HCT116 (cell line): Measurements from ENCODE around the gene KAZN. TPM values are rescaled to one million over a fixed set of nuclear protein-coding genes. Genes with fewer than 3 reads are reported as not detected.

ENCODE experiments used
- ATAC-seq: fragments of 200-7000 bp; cut with Tn5 transposase; 2 replicates; pipeline ENCODE4 v1.9.1; 2020; ENCODE audit warnings: mild to moderate bottlenecking, moderate library complexity
- BruUV-seq: library from RNA; stranded (reverse); fragments of 400-500 nt; replicated peaks from 2 replicates; lab custom pipeline; 2021; lab: Mats Ljungman, UMichigan
- CTCF ChIA-PET: fragments of 300-600 bp; sonication (Branson Sonifier 250); formaldehyde crosslinking; loops from one replicate; lab custom pipeline; 2021; ENCODE audit warnings: antibody characterized with exemption; lab: Charles Lee
- POLR2A ChIA-PET: fragments of 300-600, 350-600 bp; sonication (Branson Sonifier 250); formaldehyde crosslinking; loops from one replicate; lab custom pipeline; 2021; ENCODE audit warnings: antibody characterized with exemption; lab: Charles Lee
- RAD21 ChIA-PET, 2 experiments: fragments of 300-600 bp; sonication (Branson Sonifier 250); formaldehyde crosslinking; loops; one replicate each; lab custom pipeline; 2023; ENCODE audit warnings: low total read pairs in 2 of 2; ENCODE audit not compliant: uncharacterized antibody in 2 of 2, unreplicated experiment in 2 of 2, low non-redundant PET in 1 of 2; lab: Charles Lee
- DNase-seq: peaks from one replicate; pipeline ENCODE4 v3.0.0-alpha.2; 2010; ENCODE audit warnings: low read depth, low spot score
- H2AFZ ChIP-seq: fragments of 200-600 bp; shearing (Covaris generic), sonication (generic); 2 replicates; pipeline ENCODE4 v1.6.1; 2017; ENCODE audit warnings: low read depth, mixed run types, mixed read lengths, antibody characterized with exemption, low read length; ENCODE audit not compliant: poor library complexity, severe bottlenecking
- H3K27ac ChIP-seq: 2 replicates; pipeline ENCODE4 v1.5.1; 2012; ENCODE audit warnings: low read depth, low read length
- H3K27me3 ChIP-seq: fragments of 200-600 bp; sonication (generic); 2 replicates; pipeline ENCODE4 v1.6.1; 2016; ENCODE audit warnings: mixed run types, low read length, mixed read lengths; ENCODE audit not compliant: insufficient read depth
- H3K36me3 ChIP-seq, 2 experiments: fragments of 200-500 bp in 1 of 2; fragments of 200-600 bp in 1 of 2; sonication (Bioruptor generic) in 1 of 2; sonication (generic) in 1 of 2; 2 replicates each; pipeline versions ENCODE4 v1.5.1 to v1.6.1; 2014 to 2016; ENCODE audit warnings: low read length in 2 of 2, inconsistent platforms in 1 of 2, mixed read lengths in 1 of 2, mixed run types in 1 of 2; ENCODE audit not compliant: insufficient read depth in 2 of 2, control insufficient read depth in 1 of 2
- H3K4me1 ChIP-seq, 2 experiments: fragments of 200-600 bp in 1 of 2; sonication (generic) in 1 of 2; 2 replicates each; pipeline versions ENCODE4 v1.5.1 to v1.6.1; 2012 to 2017; ENCODE audit warnings: low read length in 2 of 2, inconsistent platforms in 1 of 2, mild to moderate bottlenecking in 1 of 2, mixed read lengths in 1 of 2, mixed run types in 1 of 2, moderate library complexity in 1 of 2; ENCODE audit not compliant: insufficient read depth in 2 of 2, control insufficient read depth in 1 of 2
- H3K4me2 ChIP-seq: fragments of 200-600 bp; sonication (generic); 2 replicates; pipeline ENCODE4 v1.6.1; 2017; ENCODE audit warnings: mixed run types, low read length, mixed read lengths
- H3K4me3 ChIP-seq, 2 experiments: fragments of 200-600 bp in 1 of 2; sonication (generic) in 1 of 2; replicated peaks in 1 of 2; 2 replicates each; pipeline ENCODE4 v1.5.1; 2011 to 2016; ENCODE audit warnings: low read length in 2 of 2, control low read depth in 1 of 2, low read depth in 1 of 2, mild to moderate bottlenecking in 1 of 2, mixed read lengths in 1 of 2, mixed run types in 1 of 2
- H3K79me2 ChIP-seq: fragments of 200-600 bp; sonication (generic); 2 replicates; pipeline ENCODE4 v1.6.1; 2017; ENCODE audit warnings: mild to moderate bottlenecking, mixed run types, low read length, moderate library complexity, mixed read lengths; ENCODE audit not compliant: insufficient read depth
- H3K9ac ChIP-seq: fragments of 200-600 bp; sonication (generic); 2 replicates; pipeline ENCODE4 v1.6.1; 2016; ENCODE audit warnings: low read length, mixed read lengths
- H3K9me2 ChIP-seq: fragments of 200-600 bp; sonication (generic), shearing (Covaris generic); 2 replicates; pipeline ENCODE4 v1.6.1; 2017; ENCODE audit warnings: mixed run types, mild to moderate bottlenecking, moderate library complexity; ENCODE audit not compliant: insufficient read depth
- H3K9me3 ChIP-seq, 2 experiments: fragments of 200-500 bp in 1 of 2; fragments of 200-600 bp in 1 of 2; sonication (Bioruptor generic) in 1 of 2; sonication (generic) in 1 of 2; 2 replicates each; pipeline ENCODE4 v1.6.1; 2014 to 2017; ENCODE audit warnings: low read length in 2 of 2, mixed read lengths in 2 of 2, inconsistent platforms in 1 of 2, low read depth in 1 of 2, mild to moderate bottlenecking in 1 of 2, mixed run types in 1 of 2, moderate library complexity in 1 of 2; ENCODE audit not compliant: control insufficient read depth in 1 of 2, insufficient read depth in 1 of 2
- H4K20me1 ChIP-seq: fragments of 200-600 bp; sonication (generic), shearing (Covaris generic); 2 replicates; pipeline ENCODE4 v1.6.1; 2017; ENCODE audit warnings: mixed run types, mild to moderate bottlenecking, moderate library complexity; ENCODE audit not compliant: insufficient read depth
- CBX3 ChIP-seq: IDR thresholded peaks from 2 replicates; pipeline ENCODE4 v1.6.1; 2012; ENCODE audit warnings: low read depth
- EGR1 ChIP-seq: IDR thresholded peaks from 2 replicates; pipeline ENCODE4 v1.6.1; 2012; ENCODE audit warnings: low read depth
- ELF1 ChIP-seq: IDR thresholded peaks from 2 replicates; pipeline ENCODE4 v1.6.1; 2012; ENCODE audit warnings: low read depth, borderline replicate concordance
- FOSL1 ChIP-seq: IDR thresholded peaks from 2 replicates; pipeline ENCODE4 v1.6.1; 2012; ENCODE audit warnings: low read depth
- POLR2A ChIP-seq: IDR thresholded peaks from 2 replicates; pipeline ENCODE4 v1.7.0; 2011; ENCODE audit warnings: borderline replicate concordance; ENCODE audit not compliant: insufficient read depth, insufficient read length; ENCODE audit errors: extremely low read depth
- POLR2AphosphoS5 ChIP-seq: IDR thresholded peaks from 2 replicates; pipeline ENCODE4 v1.6.1; 2011; ENCODE audit warnings: mild to moderate bottlenecking, low read depth, low read length, moderate library complexity
- RAD21 ChIP-seq: IDR thresholded peaks from 2 replicates; pipeline ENCODE4 v1.6.1; 2012; ENCODE audit warnings: low read depth, mild to moderate bottlenecking
- SP1 ChIP-seq: IDR thresholded peaks from 2 replicates; pipeline ENCODE4 v1.6.1; 2012; ENCODE audit warnings: low read depth
- SRF ChIP-seq: IDR thresholded peaks from 2 replicates; pipeline ENCODE4 v1.6.1; 2012; ENCODE audit warnings: low read depth
- TCF7L2 ChIP-seq: IDR thresholded peaks from 2 replicates; pipeline ENCODE4 v1.7.0; 2011; ENCODE audit warnings: borderline replicate concordance, inconsistent platforms; ENCODE audit not compliant: insufficient read depth, insufficient read length; ENCODE audit errors: extremely low read depth
- ZNF274 ChIP-seq: fragments of 200-500 bp; sonication (Bioruptor generic); IDR thresholded peaks from 2 replicates; pipeline ENCODE4 v1.6.1; 2014; ENCODE audit warnings: mild to moderate bottlenecking, low read depth, low read length, inconsistent platforms
- intact Hi-C: fragments of 100-400 bp; cut with micrococcal nuclease; formaldehyde crosslinking; loops from 2 replicates; pipeline ENCODE4 v1.10.0; 2022
- total RNA-seq: library from RNA; stranded (reverse); gene quantifications from one replicate; pipeline ENCODE4 v1.2.1, GENCODE V29; 2021; ENCODE audit not compliant: unreplicated experiment
- TF ChIP-seq, protein P1 (sequence below): IDR thresholded peaks from 2 replicates; pipeline ENCODE4 v1.6.1; 2012; ENCODE audit warnings: low read depth
- TF ChIP-seq, protein P2 (sequence below): IDR thresholded peaks from 2 replicates; pipeline ENCODE4 v1.6.1; 2012
- TF ChIP-seq, protein P3 (sequence below): IDR thresholded peaks from 2 replicates; pipeline ENCODE4 v1.6.1; 2011; ENCODE audit warnings: mild to moderate bottlenecking, low read length, moderate library complexity; ENCODE audit not compliant: insufficient replicate concordance; ENCODE audit errors: extremely low read depth

KAZN gene
- total RNA-seq, 1 experiment from 2014 or later, result 13.4 TPM

DNA sequence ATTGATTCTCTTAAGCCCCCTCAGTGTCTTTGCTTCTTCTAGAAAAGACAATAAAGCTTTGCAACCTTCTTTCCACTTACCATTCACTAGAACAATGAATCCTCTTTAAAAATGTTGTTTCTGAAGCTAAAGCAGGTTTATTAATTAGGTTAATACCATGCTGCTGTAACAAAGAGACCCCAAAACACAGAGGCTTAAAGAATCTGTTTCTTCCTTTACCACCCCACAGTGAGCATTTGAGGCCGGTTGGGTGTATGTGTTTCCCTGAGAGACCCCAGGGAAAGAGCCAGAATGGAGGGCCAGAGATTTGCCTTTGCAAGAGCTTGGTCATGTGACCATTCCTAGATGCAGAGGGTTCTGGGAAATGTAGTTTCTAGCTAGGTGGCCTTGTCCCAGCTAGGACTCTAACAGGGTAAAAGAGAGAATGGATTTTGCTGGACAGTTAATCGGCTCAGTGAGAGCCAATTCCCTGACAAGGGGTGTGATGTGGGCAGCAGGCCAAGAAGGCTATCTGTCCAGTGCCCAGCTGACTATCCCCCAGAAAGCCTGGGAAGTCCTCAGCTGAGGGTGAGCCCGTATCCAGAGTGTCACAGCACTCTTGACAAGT, 363.3 kb downstream of the KAZN start (continued):
- TF ChIP-seq, protein P1, sequence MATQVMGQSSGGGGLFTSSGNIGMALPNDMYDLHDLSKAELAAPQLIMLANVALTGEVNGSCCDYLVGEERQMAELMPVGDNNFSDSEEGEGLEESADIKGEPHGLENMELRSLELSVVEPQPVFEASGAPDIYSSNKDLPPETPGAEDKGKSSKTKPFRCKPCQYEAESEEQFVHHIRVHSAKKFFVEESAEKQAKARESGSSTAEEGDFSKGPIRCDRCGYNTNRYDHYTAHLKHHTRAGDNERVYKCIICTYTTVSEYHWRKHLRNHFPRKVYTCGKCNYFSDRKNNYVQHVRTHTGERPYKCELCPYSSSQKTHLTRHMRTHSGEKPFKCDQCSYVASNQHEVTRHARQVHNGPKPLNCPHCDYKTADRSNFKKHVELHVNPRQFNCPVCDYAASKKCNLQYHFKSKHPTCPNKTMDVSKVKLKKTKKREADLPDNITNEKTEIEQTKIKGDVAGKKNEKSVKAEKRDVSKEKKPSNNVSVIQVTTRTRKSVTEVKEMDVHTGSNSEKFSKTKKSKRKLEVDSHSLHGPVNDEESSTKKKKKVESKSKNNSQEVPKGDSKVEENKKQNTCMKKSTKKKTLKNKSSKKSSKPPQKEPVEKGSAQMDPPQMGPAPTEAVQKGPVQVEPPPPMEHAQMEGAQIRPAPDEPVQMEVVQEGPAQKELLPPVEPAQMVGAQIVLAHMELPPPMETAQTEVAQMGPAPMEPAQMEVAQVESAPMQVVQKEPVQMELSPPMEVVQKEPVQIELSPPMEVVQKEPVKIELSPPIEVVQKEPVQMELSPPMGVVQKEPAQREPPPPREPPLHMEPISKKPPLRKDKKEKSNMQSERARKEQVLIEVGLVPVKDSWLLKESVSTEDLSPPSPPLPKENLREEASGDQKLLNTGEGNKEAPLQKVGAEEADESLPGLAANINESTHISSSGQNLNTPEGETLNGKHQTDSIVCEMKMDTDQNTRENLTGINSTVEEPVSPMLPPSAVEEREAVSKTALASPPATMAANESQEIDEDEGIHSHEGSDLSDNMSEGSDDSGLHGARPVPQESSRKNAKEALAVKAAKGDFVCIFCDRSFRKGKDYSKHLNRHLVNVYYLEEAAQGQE, result no peak
- no peak for TF ChIP-seq ELF1
- no peak for TF ChIP-seq FOSL1
- TF ChIP-seq TCF7L2, result no peak
- TF ChIP-seq EGR1, result no peak
- no peak for TF ChIP-seq SP1
- TF ChIP-seq POLR2A, result no peak
- TF ChIP-seq RAD21, result no peak
- TF ChIP-seq POLR2AphosphoS5, result no peak
- TF ChIP-seq CBX3, result no peak
- TF ChIP-seq, protein P2, sequence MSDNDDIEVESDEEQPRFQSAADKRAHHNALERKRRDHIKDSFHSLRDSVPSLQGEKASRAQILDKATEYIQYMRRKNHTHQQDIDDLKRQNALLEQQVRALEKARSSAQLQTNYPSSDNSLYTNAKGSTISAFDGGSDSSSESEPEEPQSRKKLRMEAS, result no peak

DNA sequence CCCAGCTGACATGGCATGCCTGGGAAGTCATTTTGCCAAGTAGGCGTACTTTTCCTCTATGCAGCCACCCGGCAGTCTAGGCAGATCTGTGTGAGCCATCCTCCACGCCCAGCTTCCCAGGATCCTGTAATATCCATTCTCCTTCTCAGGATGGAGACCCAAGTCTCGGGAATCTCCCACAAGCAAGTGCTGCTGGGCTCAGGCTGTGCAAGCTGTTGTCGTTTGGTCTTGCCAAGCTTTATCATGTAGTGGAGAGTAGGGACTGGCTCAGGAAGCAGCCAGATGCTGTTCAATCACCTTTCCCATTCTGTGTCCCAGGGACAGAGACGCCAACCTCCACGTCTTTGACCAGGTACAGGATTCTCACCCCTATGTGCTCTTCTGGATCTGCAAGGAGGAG, 363.9 kb downstream of the KAZN start:
- H3K9ac ChIP-seq, result no peak overlapping the region
- peaks cover 0 to 13% of the 10 kb centered on the region in 2 experiments; a peak in 2 of 4 replicates for H3K36me3 ChIP-seq
- H3K27ac ChIP-seq, result no peak overlapping the region
- H4K20me1 ChIP-seq, result no peaks in the 10 kb centered on the region
- intact Hi-C loops, result no loop called here
- H3K4me2 ChIP-seq, result no peak overlapping the region
- DNase-seq (no peak), ATAC-seq (no peak)
- CTCF ChIA-PET, result no interaction called here
- no peak overlapping the region for H3K4me3 ChIP-seq
- H2AFZ ChIP-seq, result no peak overlapping the region
- BruUV-seq, result no TSS peak
- no peaks in the 10 kb centered on the region for H3K27me3 ChIP-seq
- POLR2A ChIA-PET, result no interaction called here
- RAD21 ChIA-PET, result no interaction called here
- no peaks in the 10 kb centered on the region for H3K9me3 ChIP-seq
- no peak for TF ChIP-seq ZNF274
- no peak for TF ChIP-seq CBX3
- TF ChIP-seq, protein P3, sequence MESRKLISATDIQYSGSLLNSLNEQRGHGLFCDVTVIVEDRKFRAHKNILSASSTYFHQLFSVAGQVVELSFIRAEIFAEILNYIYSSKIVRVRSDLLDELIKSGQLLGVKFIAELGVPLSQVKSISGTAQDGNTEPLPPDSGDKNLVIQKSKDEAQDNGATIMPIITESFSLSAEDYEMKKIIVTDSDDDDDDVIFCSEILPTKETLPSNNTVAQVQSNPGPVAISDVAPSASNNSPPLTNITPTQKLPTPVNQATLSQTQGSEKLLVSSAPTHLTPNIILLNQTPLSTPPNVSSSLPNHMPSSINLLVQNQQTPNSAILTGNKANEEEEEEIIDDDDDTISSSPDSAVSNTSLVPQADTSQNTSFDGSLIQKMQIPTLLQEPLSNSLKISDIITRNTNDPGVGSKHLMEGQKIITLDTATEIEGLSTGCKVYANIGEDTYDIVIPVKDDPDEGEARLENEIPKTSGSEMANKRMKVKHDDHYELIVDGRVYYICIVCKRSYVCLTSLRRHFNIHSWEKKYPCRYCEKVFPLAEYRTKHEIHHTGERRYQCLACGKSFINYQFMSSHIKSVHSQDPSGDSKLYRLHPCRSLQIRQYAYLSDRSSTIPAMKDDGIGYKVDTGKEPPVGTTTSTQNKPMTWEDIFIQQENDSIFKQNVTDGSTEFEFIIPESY, result no peak
- no peak for TF ChIP-seq FOSL1
- TF ChIP-seq SRF, result no peak
- TF ChIP-seq, all 23 proteins: peak for 0
- H3K4me1 ChIP-seq, result no peaks in the 10 kb centered on the region
- no peaks in the 10 kb centered on the region for H3K79me2 ChIP-seq
- no peaks in the 10 kb centered on the region for H3K9me2 ChIP-seq
